Measurements from ENCODE around the gene RRM2. TPM values are rescaled to one million over a fixed set of nuclear protein-coding genes. Genes with fewer than 3 reads are reported as not detected.

Gene RRM2
- total and polyA plus RNA-seq, 2 of the 4 experiments (the other 2 are of a cell fraction), result 53.6 to 68.5 TPM

DNA sequence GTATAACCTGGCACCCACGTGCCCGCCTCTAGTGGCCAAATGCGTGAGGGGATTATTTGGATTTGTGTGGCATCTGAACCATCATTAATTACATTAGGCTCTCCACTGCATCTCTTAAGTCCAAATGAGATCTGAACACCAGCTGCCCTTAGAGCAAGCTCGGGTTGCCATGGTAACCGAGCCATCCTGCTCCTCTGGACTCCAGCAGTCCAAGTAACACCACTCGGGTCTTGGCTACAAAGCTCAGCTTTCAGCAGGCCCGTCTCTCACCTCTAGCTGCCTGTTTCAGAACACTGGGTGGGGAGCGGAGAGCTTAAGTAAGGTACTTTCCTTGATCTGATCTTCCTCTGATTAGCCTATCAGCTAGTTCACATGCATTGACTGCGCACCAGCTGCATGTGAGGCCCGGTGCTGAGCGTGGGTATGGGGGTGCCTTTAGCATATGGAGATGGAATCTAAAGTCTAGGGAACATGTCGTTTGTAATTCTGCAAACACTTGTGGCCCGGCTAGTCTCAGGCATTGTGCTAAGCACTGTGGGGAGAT, 28.2 kb upstream of the RRM2 start:
- CTCF ChIA-PET, result no interaction called here
- DNase-seq, result no peak

More for the DNA sequence above, 28.2 kb upstream of the RRM2 start:
- H3K56ac ChIP-seq (ENCODE audit: extremely low read depth, insufficient read depth, low read length), result no peak overlapping the region
- H4K91ac ChIP-seq (ENCODE audit: insufficient read depth, low read depth, low read length), result no peak overlapping the region
- H4K5ac ChIP-seq (ENCODE audit: low read depth, low read length), result no peak overlapping the region
- no peak overlapping the region for H3K4me2 ChIP-seq (ENCODE audit: low read depth, low read length)
- H2AK9ac ChIP-seq (replicated peaks; ENCODE audit: low read depth, low read length, poor library complexity), result no peak overlapping the region
- no peak overlapping the region for H2AK5ac ChIP-seq (ENCODE audit: low read depth, low read length)
- intact Hi-C loops (cut with micrococcal nuclease), result no loop called here
- no peaks in the 10 kb centered on the region for H4K20me1 ChIP-seq (ENCODE audit: insufficient read depth, low read length)
- H3K79me1 ChIP-seq (ENCODE audit: low read depth in 1 of 2, low read length in 2 of 2), result no peaks in the 10 kb centered on the region
- no peak overlapping the region for H2AFZ ChIP-seq (replicated peaks; ENCODE audit: low read length, poor library complexity)
- H2BK120ac ChIP-seq (ENCODE audit: low read depth, low read length), result no peak overlapping the region
- H4K8ac ChIP-seq (ENCODE audit: low read depth in 2 of 2, low read length in 2 of 2), result no peak overlapping the region
- 46% methylated on average over 2 of the region's 13 CpGs; no CpG with 5 or more reads in 1 of the 2 experiments for WGBS, 2 experiments (ENCODE audit: extremely low coverage in 2 of 2, insufficient read length in 1 of 2)
- no peak overlapping the region for H3K23ac ChIP-seq (ENCODE audit: low read depth, low read length)
- TF ChIP-seq MAZ (IDR thresholded peaks at IDR 0.05; ENCODE audit: borderline replicate concordance, low read depth, low read length) (no peak), NFE2L2 (IDR thresholded peaks at IDR 0.05; ENCODE audit: low read depth, low read length) (no peak), RFX5 (IDR thresholded peaks at IDR 0.05; ENCODE audit: low read depth, low read length) (no peak), RCOR1 (IDR thresholded peaks at IDR 0.05; ENCODE audit: insufficient replicate concordance, low read length) (no peak), CEBPB (IDR thresholded peaks at IDR 0.05; ENCODE audit: low read depth, low read length) (no peak), POLR2A (IDR thresholded peaks at IDR 0.05; ENCODE audit: low read depth, low read length) (no peak), MXI1 (IDR thresholded peaks at IDR 0.05; ENCODE audit: borderline replicate concordance, low read depth, low read length) (no peak), RAD21 (IDR thresholded peaks at IDR 0.05; ENCODE audit: low read length) (no peak), CHD1 (IDR thresholded peaks at IDR 0.05; ENCODE audit: low read depth, low read length) (no peak), BHLHE40 (IDR thresholded peaks at IDR 0.05; ENCODE audit: low read depth, low read length) (no peak), FOS (IDR thresholded peaks at IDR 0.05; ENCODE audit: low read depth, low read length) (no peak), MAFK (IDR thresholded peaks at IDR 0.05; ENCODE audit: low read depth, low read length) (no peak)
- TF ChIP-seq, protein P1, sequence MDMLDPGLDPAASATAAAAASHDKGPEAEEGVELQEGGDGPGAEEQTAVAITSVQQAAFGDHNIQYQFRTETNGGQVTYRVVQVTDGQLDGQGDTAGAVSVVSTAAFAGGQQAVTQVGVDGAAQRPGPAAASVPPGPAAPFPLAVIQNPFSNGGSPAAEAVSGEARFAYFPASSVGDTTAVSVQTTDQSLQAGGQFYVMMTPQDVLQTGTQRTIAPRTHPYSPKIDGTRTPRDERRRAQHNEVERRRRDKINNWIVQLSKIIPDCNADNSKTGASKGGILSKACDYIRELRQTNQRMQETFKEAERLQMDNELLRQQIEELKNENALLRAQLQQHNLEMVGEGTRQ (IDR thresholded peaks at IDR 0.05; ENCODE audit: low read depth, low read length), result no peak
- TF ChIP-seq, protein P2, sequence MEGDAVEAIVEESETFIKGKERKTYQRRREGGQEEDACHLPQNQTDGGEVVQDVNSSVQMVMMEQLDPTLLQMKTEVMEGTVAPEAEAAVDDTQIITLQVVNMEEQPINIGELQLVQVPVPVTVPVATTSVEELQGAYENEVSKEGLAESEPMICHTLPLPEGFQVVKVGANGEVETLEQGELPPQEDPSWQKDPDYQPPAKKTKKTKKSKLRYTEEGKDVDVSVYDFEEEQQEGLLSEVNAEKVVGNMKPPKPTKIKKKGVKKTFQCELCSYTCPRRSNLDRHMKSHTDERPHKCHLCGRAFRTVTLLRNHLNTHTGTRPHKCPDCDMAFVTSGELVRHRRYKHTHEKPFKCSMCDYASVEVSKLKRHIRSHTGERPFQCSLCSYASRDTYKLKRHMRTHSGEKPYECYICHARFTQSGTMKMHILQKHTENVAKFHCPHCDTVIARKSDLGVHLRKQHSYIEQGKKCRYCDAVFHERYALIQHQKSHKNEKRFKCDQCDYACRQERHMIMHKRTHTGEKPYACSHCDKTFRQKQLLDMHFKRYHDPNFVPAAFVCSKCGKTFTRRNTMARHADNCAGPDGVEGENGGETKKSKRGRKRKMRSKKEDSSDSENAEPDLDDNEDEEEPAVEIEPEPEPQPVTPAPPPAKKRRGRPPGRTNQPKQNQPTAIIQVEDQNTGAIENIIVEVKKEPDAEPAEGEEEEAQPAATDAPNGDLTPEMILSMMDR (conservative IDR thresholded peaks at IDR 0.05; ENCODE audit: low read depth, low read length), result no peak
- dilution Hi-C loops (cut with HindIII; ENCODE audit: low sequenced_read_pairs, unreplicated experiment), result no loop called here
- H3K18ac ChIP-seq (ENCODE audit: low read depth, low read length), result no peak overlapping the region
- no TSS peak for BruUV-seq (replicated peaks)
- no peak overlapping the region for H2BK15ac ChIP-seq (ENCODE audit: low read depth, low read length)
- POLR2A ChIA-PET (ENCODE audit: unreplicated experiment), result no interaction called here
- no peak overlapping the region for H3K14ac ChIP-seq (replicated peaks; ENCODE audit: low read depth, low read length)
- peaks cover 5% of the 10 kb centered on the region; the same call in 1 of the 2 replicates for H3K9me1 ChIP-seq (ENCODE audit: insufficient read depth, low read length)
- H3K36me3 ChIP-seq (ENCODE audit: control insufficient read depth, insufficient read depth, low read length), result no peaks in the 10 kb centered on the region
- no peak overlapping the region for H3K4me3 ChIP-seq (ENCODE audit: insufficient read depth, low read depth, low read length)
- no peak overlapping the region for H3K9ac ChIP-seq (ENCODE audit: low read depth, low read length)
- H3K4ac ChIP-seq (ENCODE audit: low read depth, low read length), result no peak overlapping the region
- no peak overlapping the region for H2BK20ac ChIP-seq (ENCODE audit: low read depth, low read length)
- no peak for ATAC-seq (ENCODE audit: low read depth)
- peaks cover 32% of the 10 kb centered on the region for H3K27me3 ChIP-seq (ENCODE audit: control insufficient read depth, insufficient read depth, low read length)
- H3K9me3 ChIP-seq (ENCODE audit: control insufficient read depth, insufficient read depth, low read length), result peaks cover 8% of the 10 kb centered on the region
- in situ Hi-C loops (cut with MboI; ENCODE audit: low sequenced_read_pairs), result no loop called here
- no peak overlapping the region for H2BK5ac ChIP-seq (ENCODE audit: low read depth, low read length, poor library complexity, severe bottlenecking)
- no peaks in the 10 kb centered on the region for H3K4me1 ChIP-seq (ENCODE audit: control insufficient read depth, insufficient read depth, low read length)
- no peak overlapping the region for H3K27ac ChIP-seq (ENCODE audit: insufficient read depth, low read length)
